Colon (tissue), 2 donors: ENCODE measurements around the gene OR51A4.
"Not testable (repeated sequence)": the region's sequence is repeated elsewhere in the genome, so short reads cannot be mapped to it uniquely, and the experiment has no call there.

Source experiments
- FAIRE-seq: peaks from 2 replicates; lab custom pipeline; 2012; peaks lifted over from hg19 to GRCh38; lab: Jason Lieb, UNC
- donor health status: control.
- donor health status: control.

The OR51A4 gene, protein sequence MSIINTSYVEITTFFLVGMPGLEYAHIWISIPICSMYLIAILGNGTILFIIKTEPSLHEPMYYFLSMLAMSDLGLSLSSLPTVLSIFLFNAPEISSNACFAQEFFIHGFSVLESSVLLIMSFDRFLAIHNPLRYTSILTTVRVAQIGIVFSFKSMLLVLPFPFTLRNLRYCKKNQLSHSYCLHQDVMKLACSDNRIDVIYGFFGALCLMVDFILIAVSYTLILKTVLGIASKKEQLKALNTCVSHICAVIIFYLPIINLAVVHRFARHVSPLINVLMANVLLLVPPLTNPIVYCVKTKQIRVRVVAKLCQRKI

GRCh38 chr11:4947505-4947904 is at the start of gene OR51A4:
TSS of gene OR51A4 (minus strand) at chr11:4947605. CDS start at chr11:4947100, 505 bp downstream.
- no peak for FAIRE-seq

DNA sequence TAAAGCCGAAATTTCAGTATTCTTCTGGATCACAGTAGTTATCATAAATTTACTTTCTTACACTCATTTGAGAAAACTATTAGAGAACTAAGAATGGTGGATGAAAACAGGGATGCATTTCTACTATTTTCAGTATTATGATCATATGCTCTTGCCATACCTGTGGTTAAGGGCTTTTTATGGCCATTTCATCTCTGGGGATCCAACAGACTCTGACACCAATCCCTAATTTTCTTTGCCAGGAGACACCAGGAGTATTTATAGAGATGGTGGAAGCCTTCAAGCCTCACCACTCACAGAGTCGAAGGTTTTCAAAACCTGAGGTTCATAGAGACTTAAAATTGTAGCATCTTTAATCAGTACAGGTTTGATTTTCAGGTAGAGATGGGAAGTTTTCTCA is 47.1 kb upstream of the OR51A4 start, which contains the start of gene OR51L1:
Gene OR51L1, plus strand, starts transcription at position 301 of the 400 bp plus-strand sequence. CDS start 4,132 bp downstream, outside the sequence.
- FAIRE-seq: no peak

DNA sequence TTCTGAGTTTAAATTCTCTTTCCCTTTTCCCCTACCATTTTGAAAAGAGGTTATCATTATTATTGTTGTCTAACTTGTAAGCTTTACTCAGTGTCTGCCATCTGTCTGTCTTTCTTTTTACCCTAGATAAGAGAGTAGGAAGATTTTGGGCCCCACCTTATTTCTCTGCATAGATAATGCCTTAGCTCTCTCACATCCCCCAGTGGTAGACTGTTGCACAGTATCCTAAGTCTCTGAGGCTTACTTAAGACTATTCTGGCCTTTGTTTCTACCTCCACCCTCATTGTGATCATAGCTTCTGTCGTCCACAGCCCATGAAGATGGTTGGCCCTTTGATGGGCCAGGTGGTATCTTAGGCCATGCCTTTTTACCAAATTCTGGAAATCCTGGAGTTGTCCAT is 43.7 kb upstream of the OR51A4 start:
- FAIRE-seq: no peak

GRCh38 chr11:4983841-4984240 is 36.4 kb upstream of the OR51A4 start:
- no peak for FAIRE-seq

DNA sequence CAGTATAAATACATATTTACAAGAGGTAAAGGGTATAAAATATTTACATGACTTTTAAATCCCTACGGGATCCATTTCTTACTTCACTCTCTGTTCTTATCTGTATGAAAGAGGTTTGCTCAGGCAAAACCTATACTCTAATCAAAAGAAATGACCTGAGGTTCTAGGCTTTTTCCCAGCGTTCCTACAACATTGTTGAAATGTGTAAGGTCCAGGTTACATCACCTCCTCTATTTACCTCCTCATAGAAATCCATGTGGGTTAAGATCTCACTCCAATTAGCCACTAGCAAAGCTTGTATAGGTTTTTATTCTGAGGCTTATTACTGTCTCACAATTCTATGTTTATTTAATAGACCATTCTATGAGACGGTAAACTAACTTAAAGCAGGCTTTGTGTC is 35.3 kb upstream of the OR51A4 start:
- FAIRE-seq: no peak

DNA sequence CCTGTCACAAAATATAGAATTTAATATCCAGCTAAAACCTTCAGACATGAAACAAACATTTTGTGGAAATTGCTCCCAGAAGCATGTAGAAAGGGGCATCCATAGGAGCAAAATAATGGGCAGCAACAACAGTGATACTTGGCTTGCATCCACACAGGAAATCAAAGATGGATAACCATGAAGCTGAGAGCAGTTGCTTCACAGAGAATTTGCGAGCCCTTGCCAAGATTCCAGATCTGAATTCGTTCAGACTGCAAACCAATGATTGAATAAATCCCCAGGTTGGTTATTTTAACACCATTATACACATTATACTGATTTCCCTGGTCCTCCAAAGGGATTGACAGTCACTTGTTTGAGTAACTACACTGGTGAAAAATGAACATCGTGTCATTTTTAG is 31.6 kb upstream of the OR51A4 start:
- no peak for FAIRE-seq

- FAIRE-seq: no peak
Observed at GRCh38 chr11:4975436-4975835, 28.0 kb upstream of the OR51A4 start.

GRCh38 chr11:4962816-4963215 is 15.4 kb upstream of the OR51A4 start:
- no peak for FAIRE-seq

GRCh38 chr11:4960877-4961276 is 13.5 kb upstream of the OR51A4 start:
- FAIRE-seq: no peak

GRCh38 chr11:4957396-4957795 is 10.0 kb upstream of the OR51A4 start:
- no peak for FAIRE-seq

DNA sequence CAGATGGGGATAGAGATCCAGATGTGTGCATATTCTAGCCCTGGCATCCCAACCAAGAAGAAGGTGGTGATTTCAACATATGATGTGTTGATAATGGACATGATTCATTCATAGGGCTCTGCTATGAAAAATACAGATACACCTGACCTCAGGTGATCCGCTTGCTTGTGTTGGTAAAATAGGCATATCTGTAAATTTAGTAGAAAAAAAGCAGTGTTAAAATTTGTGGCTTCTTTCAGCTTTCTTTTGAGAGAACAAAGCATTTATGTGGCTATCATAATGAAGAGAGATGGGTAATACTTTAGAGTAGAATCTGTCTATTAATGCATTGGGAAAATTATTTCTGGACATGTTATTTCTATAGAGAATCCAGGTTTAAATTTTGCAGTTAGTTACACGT is 8.2 kb upstream of the OR51A4 start, which contains the start of gene OR51A2:
Gene OR51A2, minus strand, starts transcription at position 101 of the 400 bp plus-strand sequence. Its CDS starts 0 bp downstream, at position 101.
- not testable (repeated sequence) for FAIRE-seq

- no peak for FAIRE-seq
Observed at GRCh38 chr11:4936745-4937144, 10.7 kb downstream of the OR51A4 start.

GRCh38 chr11:4932751-4933150 is 14.7 kb downstream of the OR51A4 start:
- no peak for FAIRE-seq

DNA sequence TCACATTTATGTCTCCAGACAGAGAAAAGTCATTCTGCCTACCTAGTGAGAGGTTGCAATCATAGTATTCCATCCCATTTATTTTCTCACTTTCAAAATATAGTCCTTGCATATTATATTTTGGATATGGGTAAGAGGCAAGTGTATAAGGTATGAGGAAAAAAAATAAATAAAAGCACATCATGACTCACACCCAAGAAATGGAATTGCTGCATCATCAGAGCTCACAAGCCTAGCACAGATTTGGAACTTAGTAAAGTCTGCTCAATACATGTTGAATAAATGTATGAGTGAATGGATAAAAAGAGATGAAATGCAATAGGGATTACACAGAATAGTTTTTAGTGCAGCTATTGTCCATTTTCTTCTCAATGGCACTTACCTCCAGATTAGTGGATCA is 20.8 kb downstream of the OR51A4 start:
- FAIRE-seq: no peak

GRCh38 chr11:4924239-4924638 is 23.2 kb downstream of the OR51A4 start, which contains the start of gene OR51G1:
TSS of gene OR51G1 (minus strand) at chr11:4924339. CDS start at chr11:4924339, 0 bp downstream.
- FAIRE-seq: no peak

- FAIRE-seq: no peak
Observed at GRCh38 chr11:4922304-4922703, 25.1 kb downstream of the OR51A4 start.

GRCh38 chr11:4921796-4922195 is 25.6 kb downstream of the OR51A4 start:
- no peak for FAIRE-seq

- no peak for FAIRE-seq
Observed at GRCh38 chr11:4919250-4919649, 28.2 kb downstream of the OR51A4 start, which contains the start of gene OR51G2. TSS of gene OR51G2 (minus strand) at chr11:4919350. CDS start at chr11:4915663, 3,687 bp downstream.

- FAIRE-seq: no peak
Observed at GRCh38 chr11:4916581-4916980, 30.8 kb downstream of the OR51A4 start.

DNA sequence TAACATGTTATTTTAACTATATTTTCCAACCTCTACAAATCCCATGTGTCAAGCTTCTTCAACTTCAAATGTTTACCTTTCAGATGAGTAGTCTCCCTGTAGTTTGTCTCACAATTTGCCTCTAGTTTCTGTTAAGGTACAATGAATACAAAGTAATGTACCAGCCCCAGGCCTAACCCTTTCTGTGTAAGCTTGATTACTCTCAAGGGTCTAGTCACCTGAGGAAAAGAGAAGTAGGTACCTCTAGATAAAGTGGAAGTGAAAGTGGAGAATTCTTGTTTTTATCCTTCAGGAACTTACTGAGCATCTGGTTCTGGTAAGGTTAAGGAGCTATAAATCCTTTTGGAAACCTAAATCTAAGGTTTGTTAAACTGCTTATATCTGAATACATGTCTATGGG is 43.9 kb downstream of the OR51A4 start, which contains the start of gene OR51A7:
Gene OR51A7, plus strand, starts transcription at position 300 of the 400 bp plus-strand sequence. CDS start 3,587 bp downstream, outside the sequence.
- no peak for FAIRE-seq
